GM12873 (cell line): ENCODE results near the gene EFNA5.

ENCODE experiments used
- TF ChIP-seq, protein P1 (sequence below): IDR thresholded peaks from 2 replicates; pipeline ENCODE4 v1.5.1; 2012; ENCODE audit warnings: low read depth, mild to moderate bottlenecking, moderate library complexity, low read length, control low read depth; ENCODE audit not compliant: insufficient read depth; ENCODE audit errors: missing control alignments

EFNA5 gene

DNA sequence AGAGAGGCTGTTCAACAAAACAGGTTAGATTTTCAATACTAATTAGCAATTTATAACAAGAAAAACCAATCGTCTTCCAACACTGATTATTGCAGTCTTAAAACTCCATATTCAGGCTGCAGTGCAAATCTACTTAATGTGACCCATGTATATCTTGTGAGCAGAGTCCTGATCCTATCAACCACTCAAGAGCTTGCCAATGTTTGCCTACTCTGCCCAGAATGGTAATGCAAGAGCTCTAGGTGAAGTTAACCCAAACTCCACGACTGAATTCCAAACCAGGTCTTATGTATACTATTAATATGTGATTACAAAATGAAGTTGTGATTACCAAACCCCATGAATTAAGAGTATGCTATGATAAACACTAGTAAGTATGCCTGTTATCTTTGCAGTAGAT lies 17.1 kb downstream of the EFNA5 start:
- TF ChIP-seq, protein P1, sequence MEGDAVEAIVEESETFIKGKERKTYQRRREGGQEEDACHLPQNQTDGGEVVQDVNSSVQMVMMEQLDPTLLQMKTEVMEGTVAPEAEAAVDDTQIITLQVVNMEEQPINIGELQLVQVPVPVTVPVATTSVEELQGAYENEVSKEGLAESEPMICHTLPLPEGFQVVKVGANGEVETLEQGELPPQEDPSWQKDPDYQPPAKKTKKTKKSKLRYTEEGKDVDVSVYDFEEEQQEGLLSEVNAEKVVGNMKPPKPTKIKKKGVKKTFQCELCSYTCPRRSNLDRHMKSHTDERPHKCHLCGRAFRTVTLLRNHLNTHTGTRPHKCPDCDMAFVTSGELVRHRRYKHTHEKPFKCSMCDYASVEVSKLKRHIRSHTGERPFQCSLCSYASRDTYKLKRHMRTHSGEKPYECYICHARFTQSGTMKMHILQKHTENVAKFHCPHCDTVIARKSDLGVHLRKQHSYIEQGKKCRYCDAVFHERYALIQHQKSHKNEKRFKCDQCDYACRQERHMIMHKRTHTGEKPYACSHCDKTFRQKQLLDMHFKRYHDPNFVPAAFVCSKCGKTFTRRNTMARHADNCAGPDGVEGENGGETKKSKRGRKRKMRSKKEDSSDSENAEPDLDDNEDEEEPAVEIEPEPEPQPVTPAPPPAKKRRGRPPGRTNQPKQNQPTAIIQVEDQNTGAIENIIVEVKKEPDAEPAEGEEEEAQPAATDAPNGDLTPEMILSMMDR, result no peak

DNA sequence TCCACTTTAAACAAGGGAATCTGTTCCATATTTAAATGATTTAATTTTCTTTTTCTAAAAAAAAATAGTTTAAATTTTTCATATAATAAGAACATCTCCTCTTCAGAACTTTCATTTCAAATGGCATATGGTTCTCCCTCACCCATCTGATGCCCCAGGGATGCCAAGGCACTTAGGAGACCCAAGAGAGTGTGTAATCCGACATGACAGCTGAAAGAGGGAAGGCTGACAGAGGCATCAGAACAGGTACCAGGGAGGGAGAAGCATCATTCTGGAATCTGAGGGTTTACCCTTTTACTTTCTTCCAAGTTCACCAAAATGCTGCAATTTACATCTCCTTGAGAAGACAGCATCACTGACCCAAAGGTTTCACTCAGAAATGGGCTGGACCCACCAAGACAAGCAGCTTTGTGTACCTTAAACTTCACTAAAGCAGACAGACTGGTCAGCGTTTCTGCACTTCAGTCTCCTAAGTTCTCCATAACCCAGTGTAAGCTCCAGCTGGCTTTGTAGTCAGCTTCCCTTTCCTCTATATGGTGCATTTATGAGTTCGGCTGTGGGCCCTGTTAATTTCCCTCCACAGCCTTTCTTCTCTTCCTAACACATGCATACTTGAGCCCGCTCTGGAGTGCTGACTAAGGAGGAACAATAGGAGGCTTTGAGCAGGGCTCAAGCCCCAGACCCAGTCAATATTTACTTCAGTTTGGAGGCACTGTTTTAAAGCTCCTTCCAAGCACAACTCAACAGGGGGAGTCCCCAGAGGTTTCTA lies 17.7 kb downstream of the EFNA5 start:
- TF ChIP-seq, protein P1, result no peak

DNA sequence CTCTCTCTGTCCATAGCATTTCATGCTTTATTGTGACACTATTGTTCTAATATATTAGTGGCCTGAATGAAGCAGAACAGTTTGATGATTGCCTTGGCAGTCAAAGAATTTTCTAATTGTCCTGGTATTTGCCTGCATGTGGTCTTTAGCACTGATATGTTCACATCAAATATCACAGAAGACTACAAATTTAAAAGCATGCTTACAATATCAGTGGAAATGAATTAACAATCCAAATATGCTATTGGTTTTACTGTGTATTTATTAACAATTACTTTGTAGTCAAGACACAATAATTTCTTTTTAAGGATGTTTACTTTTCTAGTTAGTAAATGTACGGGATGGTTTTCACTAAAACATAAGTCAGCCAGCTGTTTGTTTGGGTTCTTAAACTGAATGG lies 18.3 kb downstream of the EFNA5 start:
- TF ChIP-seq, protein P1, result no peak

DNA sequence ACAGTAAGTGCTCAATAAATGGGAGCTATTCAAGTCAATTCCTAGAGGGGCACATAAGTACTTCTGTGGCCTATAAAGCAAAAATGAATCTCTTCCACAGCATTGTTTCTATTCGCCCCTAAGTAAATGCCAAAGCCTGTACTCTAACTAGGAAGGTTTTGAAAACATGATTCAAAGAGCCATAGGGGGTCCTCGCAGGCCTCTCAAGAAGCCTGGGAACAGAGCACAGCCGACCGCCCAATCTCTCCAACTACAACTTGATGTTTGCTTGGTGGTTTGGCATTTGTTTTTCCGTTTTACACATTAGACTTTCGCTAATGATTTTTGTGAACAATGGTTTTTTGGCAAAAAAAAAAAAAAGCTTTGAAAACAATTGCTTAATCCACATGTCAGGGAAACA lies 19.4 kb downstream of the EFNA5 start:
- TF ChIP-seq, protein P1, result no peak

DNA sequence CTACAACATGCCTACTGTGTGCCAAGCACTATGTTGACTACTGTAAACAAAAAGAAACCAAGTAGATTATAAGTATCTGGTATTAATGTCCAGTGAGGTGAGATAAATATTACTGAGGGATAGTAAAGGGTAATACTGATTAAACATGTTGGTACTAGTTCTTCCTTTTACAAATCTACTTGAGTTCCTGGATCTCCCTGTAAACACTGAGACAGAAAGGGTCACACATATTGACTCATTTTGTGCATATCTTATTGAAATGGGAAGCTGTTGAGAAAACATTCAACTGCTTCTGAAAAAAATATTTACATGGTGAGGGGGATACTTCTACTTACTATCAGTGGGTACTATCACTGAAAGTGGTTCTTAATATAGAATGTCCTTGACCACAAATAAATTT lies 24.3 kb downstream of the EFNA5 start:
- TF ChIP-seq, protein P1, result no peak

DNA sequence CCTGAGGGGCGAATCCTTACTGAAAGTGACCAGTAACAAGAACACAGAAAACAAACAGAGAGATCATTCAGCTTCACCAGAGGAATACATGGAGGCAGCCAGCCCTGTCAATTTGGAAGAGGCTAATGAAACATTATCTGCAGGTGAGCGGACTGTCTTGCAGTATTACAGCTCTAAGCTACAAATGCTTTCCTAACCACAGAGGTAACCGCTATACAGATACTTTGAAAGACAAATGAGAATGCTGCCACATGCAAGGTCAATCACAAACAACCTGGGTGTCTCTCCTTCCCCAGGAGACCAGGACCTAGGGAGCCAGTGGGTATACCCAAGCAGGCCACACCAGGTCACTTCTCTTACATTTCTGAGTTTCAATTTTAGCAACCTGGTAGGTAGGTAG lies 30.2 kb downstream of the EFNA5 start:
- TF ChIP-seq, protein P1, result no peak

DNA sequence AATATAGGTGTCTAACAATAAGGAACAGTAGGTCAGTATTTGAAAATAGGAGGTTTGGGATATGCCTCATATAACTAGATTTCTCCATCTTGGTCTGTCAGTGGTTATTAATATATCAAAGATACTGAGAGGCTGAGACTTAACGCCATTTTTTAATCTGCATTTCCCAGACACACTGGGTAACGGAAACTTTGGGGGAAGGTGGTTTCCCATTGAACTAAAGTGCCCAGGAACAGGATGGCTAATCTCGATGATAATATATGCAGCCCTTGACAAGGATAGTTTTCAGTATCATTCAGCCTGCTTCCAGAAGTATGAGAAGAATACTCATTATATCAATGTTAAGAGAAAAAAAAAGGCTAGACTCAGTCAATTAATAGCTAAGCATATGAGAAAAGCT lies 30.7 kb downstream of the EFNA5 start:
- TF ChIP-seq, protein P1, result no peak
